GM23338 (cell line): ENCODE measurements around the gene LMAN1L. TPM values are rescaled to one million over a fixed set of nuclear protein-coding genes. Genes with fewer than 3 reads are reported as not detected.
A peak's percentile ranks its signal among the peaks of the same experiment; 100 is the strongest.

Experiments used
- ATAC-seq: fragments of 200-7000 bp; cut with Tn5 transposase; 3 replicates; pipeline ENCODE4 v1.9.1; 2020
- DNase-seq: peaks from one replicate; pipeline ENCODE4 v3.0.0-alpha.2; 2015; ENCODE audit warnings: low spot score
- H2AFZ ChIP-seq: fragments of 200-600 bp; sonication (generic); 2 replicates; pipeline ENCODE4 v1.8.0; 2016; ENCODE audit warnings: antibody characterized with exemption, mild to moderate bottlenecking, moderate library complexity
- H3F3A ChIP-seq: fragments of 200-600 bp; sonication (generic); replicated peaks from 2 replicates; pipeline ENCODE4 v1.8.0; 2017; ENCODE audit warnings: antibody characterized with exemption, mixed run types, low read depth
- H3K27ac ChIP-seq: fragments of 200-600 bp; sonication (generic); 2 replicates; pipeline ENCODE4 v1.6.1; 2016; ENCODE audit warnings: low read depth
- H3K27me3 ChIP-seq: fragments of 200-600 bp; sonication (generic); 2 replicates; pipeline ENCODE4 v1.8.0; 2016; ENCODE audit warnings: mild to moderate bottlenecking, mixed run types, moderate library complexity; ENCODE audit not compliant: insufficient read depth
- H3K36me3 ChIP-seq: fragments of 200-600 bp; sonication (generic); 2 replicates; pipeline ENCODE4 v1.8.0; 2016; ENCODE audit warnings: mild to moderate bottlenecking; ENCODE audit not compliant: insufficient read depth
- H3K4me1 ChIP-seq: fragments of 200-600 bp; sonication (generic); 2 replicates; pipeline ENCODE4 v1.8.0; 2016; ENCODE audit warnings: mild to moderate bottlenecking, moderate library complexity; ENCODE audit not compliant: insufficient read depth
- H3K4me2 ChIP-seq: fragments of 200-600 bp; sonication (generic); 2 replicates; pipeline ENCODE4 v1.7.1; 2017; ENCODE audit warnings: mixed run types
- H3K4me3 ChIP-seq: fragments of 200-600 bp; sonication (generic); 2 replicates; pipeline ENCODE4 v1.6.1; 2016; ENCODE audit warnings: mixed run types
- H3K79me2 ChIP-seq: fragments of 200-600 bp; sonication (generic); replicated peaks from 2 replicates; pipeline ENCODE4 v1.8.0; 2017; ENCODE audit warnings: mild to moderate bottlenecking; ENCODE audit not compliant: insufficient read depth
- H3K9me2 ChIP-seq: fragments of 200-600 bp; sonication (generic); 2 replicates; pipeline ENCODE4 v1.8.0; 2017; ENCODE audit not compliant: insufficient read depth
- H4K20me1 ChIP-seq: fragments of 200-600 bp; sonication (generic); replicated peaks from 2 replicates; pipeline ENCODE4 v1.8.0; 2017; ENCODE audit warnings: mild to moderate bottlenecking; ENCODE audit not compliant: insufficient read depth
- H3K27ac Mint-ChIP-seq: 2 replicates; pipeline ENCODE4 v1.8.0; 2020; ENCODE audit warnings: inconsistent platforms, mild to moderate bottlenecking, moderate library complexity, mixed read lengths
- H3K27me3 Mint-ChIP-seq: 3 replicates; pipeline ENCODE4 v1.8.0; 2022; ENCODE audit warnings: low read depth, mild to moderate bottlenecking, moderate library complexity, mixed read lengths, inconsistent platforms; ENCODE audit not compliant: insufficient read depth, poor library complexity
- H3K36me3 Mint-ChIP-seq: 3 replicates; pipeline ENCODE4 v1.8.0; 2021; ENCODE audit warnings: low read depth, mild to moderate bottlenecking, inconsistent platforms, moderate library complexity, mixed read lengths
- H3K4me1 Mint-ChIP-seq: 3 replicates; pipeline ENCODE4 v1.8.0; 2020; ENCODE audit warnings: mild to moderate bottlenecking, inconsistent platforms, mixed read lengths
- H3K4me3 Mint-ChIP-seq: 3 replicates; pipeline ENCODE4 v1.8.0; 2021; ENCODE audit warnings: moderate library complexity, mild to moderate bottlenecking, inconsistent platforms, mixed read lengths
- H3K9me3 Mint-ChIP-seq: 3 replicates; pipeline ENCODE4 v1.8.0; 2020; ENCODE audit warnings: moderate library complexity, mild to moderate bottlenecking, inconsistent platforms, mixed read lengths
- CREB1 ChIP-seq: fragments of 250-450 bp; sonication (Bioruptor Pico); IDR thresholded peaks from 2 replicates; pipeline ENCODE4 v1.5.0; 2020; ENCODE audit warnings: low read depth, mild to moderate bottlenecking, moderate library complexity
- CTCF ChIP-seq, 2 experiments: fragments of 200-600 bp in 1 of 2; sonication (generic) in 1 of 2; conservative IDR thresholded peaks; 2 replicates each; pipeline versions ENCODE4 v1.5.1 to v1.6.1; 2016 to 2017; ENCODE audit warnings: antibody characterized with exemption in 2 of 2, low read depth in 2 of 2, mild to moderate bottlenecking in 2 of 2, moderate library complexity in 1 of 2
- REST ChIP-seq: IDR thresholded peaks from one replicate; pipeline ENCODE4 v1.6.1; 2018; ENCODE audit warnings: antibody characterized with exemption; ENCODE audit not compliant: unreplicated experiment
- STAT1 ChIP-seq: IDR thresholded peaks from one replicate; pipeline ENCODE4 v1.6.1; 2016; ENCODE audit warnings: antibody characterized with exemption; ENCODE audit not compliant: unreplicated experiment
- polyA plus RNA-seq: library from polyadenylated mRNA; unstranded; fragments of >200 nt; fragmentation: Nextera tagmentation; extraction: Ambion mirVana; gene quantifications from 2 replicates; pipeline ENCODE4 v1.2.1, GENCODE V29; 2016
- total RNA-seq: library from RNA; depleted of rRNA; stranded (reverse); fragments of >200 nt; shearing (Covaris generic); gene quantifications from 2 replicates; pipeline ENCODE4 v1.2.3, GENCODE V29; 2014
- TF ChIP-seq, protein P1 (sequence below): fragments of 250-450 bp; sonication (Bioruptor Pico); IDR thresholded peaks from 2 replicates; pipeline ENCODE4 v1.5.0; 2020; ENCODE audit warnings: mild to moderate bottlenecking, moderate library complexity

LMAN1L gene
- total and polyA plus RNA-seq, 2 experiments from 2014 or later: not detected

- H3K27me3 Mint-ChIP-seq: peaks cover 31% of the 10 kb centered on the region
- H3K36me3 ChIP-seq: no peaks in the 10 kb centered on the region
- H3K27ac Mint-ChIP-seq: no peak overlapping the region
- H3K27me3 ChIP-seq: peaks cover 17% of the 10 kb centered on the region
- H2AFZ ChIP-seq: no peak overlapping the region
- no peaks in the 10 kb centered on the region for H3K9me3 Mint-ChIP-seq
- TF ChIP-seq, protein P1, sequence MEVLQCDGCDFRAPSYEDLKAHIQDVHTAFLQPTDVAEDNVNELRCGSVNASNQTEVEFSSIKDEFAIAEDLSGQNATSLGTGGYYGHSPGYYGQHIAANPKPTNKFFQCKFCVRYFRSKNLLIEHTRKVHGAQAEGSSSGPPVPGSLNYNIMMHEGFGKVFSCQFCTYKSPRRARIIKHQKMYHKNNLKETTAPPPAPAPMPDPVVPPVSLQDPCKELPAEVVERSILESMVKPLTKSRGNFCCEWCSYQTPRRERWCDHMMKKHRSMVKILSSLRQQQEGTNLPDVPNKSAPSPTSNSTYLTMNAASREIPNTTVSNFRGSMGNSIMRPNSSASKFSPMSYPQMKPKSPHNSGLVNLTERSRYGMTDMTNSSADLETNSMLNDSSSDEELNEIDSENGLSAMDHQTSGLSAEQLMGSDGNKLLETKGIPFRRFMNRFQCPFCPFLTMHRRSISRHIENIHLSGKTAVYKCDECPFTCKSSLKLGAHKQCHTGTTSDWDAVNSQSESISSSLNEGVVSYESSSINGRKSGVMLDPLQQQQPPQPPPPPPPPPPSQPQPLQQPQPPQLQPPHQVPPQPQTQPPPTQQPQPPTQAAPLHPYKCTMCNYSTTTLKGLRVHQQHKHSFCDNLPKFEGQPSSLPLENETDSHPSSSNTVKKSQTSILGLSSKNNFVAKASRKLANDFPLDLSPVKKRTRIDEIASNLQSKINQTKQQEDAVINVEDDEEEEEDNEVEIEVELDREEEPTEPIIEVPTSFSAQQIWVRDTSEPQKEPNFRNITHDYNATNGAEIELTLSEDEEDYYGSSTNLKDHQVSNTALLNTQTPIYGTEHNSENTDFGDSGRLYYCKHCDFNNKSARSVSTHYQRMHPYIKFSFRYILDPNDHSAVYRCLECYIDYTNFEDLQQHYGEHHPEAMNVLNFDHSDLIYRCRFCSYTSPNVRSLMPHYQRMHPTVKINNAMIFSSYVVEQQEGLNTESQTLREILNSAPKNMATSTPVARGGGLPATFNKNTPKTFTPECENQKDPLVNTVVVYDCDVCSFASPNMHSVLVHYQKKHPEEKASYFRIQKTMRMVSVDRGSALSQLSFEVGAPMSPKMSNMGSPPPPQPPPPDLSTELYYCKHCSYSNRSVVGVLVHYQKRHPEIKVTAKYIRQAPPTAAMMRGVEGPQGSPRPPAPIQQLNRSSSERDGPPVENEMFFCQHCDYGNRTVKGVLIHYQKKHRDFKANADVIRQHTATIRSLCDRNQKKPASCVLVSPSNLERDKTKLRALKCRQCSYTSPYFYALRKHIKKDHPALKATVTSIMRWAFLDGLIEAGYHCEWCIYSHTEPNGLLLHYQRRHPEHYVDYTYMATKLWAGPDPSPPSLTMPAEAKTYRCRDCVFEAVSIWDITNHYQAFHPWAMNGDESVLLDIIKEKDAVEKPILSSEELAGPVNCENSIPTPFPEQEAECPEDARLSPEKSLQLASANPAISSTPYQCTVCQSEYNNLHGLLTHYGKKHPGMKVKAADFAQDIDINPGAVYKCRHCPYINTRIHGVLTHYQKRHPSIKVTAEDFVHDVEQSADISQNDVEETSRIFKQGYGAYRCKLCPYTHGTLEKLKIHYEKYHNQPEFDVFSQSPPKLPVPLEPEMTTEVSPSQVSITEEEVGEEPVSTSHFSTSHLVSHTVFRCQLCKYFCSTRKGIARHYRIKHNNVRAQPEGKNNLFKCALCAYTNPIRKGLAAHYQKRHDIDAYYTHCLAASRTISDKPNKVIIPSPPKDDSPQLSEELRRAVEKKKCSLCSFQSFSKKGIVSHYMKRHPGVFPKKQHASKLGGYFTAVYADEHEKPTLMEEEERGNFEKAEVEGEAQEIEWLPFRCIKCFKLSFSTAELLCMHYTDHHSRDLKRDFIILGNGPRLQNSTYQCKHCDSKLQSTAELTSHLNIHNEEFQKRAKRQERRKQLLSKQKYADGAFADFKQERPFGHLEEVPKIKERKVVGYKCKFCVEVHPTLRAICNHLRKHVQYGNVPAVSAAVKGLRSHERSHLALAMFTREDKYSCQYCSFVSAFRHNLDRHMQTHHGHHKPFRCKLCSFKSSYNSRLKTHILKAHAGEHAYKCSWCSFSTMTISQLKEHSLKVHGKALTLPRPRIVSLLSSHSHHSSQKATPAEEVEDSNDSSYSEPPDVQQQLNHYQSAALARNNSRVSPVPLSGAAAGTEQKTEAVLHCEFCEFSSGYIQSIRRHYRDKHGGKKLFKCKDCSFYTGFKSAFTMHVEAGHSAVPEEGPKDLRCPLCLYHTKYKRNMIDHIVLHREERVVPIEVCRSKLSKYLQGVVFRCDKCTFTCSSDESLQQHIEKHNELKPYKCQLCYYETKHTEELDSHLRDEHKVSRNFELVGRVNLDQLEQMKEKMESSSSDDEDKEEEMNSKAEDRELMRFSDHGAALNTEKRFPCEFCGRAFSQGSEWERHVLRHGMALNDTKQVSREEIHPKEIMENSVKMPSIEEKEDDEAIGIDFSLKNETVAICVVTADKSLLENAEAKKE (CRISPR knock-in tag): no peak
- no peak for TF ChIP-seq CREB1 (CRISPR knock-in tag)
- no peak for TF ChIP-seq CTCF (conservative IDR thresholded peaks at IDR 0.05; ENCODE audit: low read depth in 2 of 2)
- no peak for TF ChIP-seq STAT1
- no peak for TF ChIP-seq REST
- 0 out of 2 replicates have a peak, but pooled peaks cover 7% of the 10 kb centered on the region for H3K4me1 ChIP-seq
- peaks cover 24% of the 10 kb centered on the region for H3K4me1 Mint-ChIP-seq
- DNase-seq: peak; percentile 49
- H3K27ac ChIP-seq: no peak overlapping the region
- peaks cover 3% of the 10 kb centered on the region; the same call in 1 of the 2 replicates for H3F3A ChIP-seq
- no peaks in the 10 kb centered on the region for H4K20me1 ChIP-seq
- no peaks in the 10 kb centered on the region for H3K36me3 Mint-ChIP-seq
- H3K4me2 ChIP-seq: no peak overlapping the region
- peak; percentile 75 for ATAC-seq
- no peak overlapping the region for H3K4me3 ChIP-seq
- H3K9me2 ChIP-seq: no peaks in the 10 kb centered on the region
- no peaks in the 10 kb centered on the region for H3K79me2 ChIP-seq
- H3K4me3 Mint-ChIP-seq: no peak overlapping the region
Measured at GRCh38 chr15:74821091-74821789, 8.6 kb downstream of the LMAN1L start.
